H1 (cell line): ENCODE data around the gene INHBB.

Experiments used
- ATF2 ChIP-seq: IDR thresholded peaks from 2 replicates; pipeline ENCODE4 v1.6.1; 2012; ENCODE audit warnings: low read length, inconsistent platforms
- BACH1 ChIP-seq: IDR thresholded peaks from 2 replicates; pipeline ENCODE4 v1.6.1; 2012; ENCODE audit warnings: low read length, improper control_type of control experiment
- CHD2 ChIP-seq: IDR thresholded peaks from 2 replicates; pipeline ENCODE4 v1.6.1; 2012; ENCODE audit warnings: low read length, improper control_type of control experiment
- CTCF ChIP-seq, 3 experiments: IDR thresholded peaks; 1 replicate in 2 of 3; 2 replicates in 1 of 3; pipeline versions ENCODE4 v1.5.1 to v1.6.1; 2011; ENCODE audit warnings: low read length in 3 of 3, mild to moderate bottlenecking in 3 of 3, inconsistent platforms in 2 of 3, low read depth in 1 of 3, moderate library complexity in 1 of 3; ENCODE audit not compliant: insufficient read depth in 1 of 3; ENCODE audit errors: control extremely low read depth in 1 of 3
- EP300 ChIP-seq, 2 experiments: IDR thresholded peaks; 1 replicate in 1 of 2; 2 replicates in 1 of 2; pipeline ENCODE4 v1.6.1; 2011 to 2012; ENCODE audit warnings: low read depth in 2 of 2, low read length in 2 of 2, mild to moderate bottlenecking in 2 of 2, borderline replicate concordance in 1 of 2, inconsistent platforms in 1 of 2, moderate library complexity in 1 of 2
- KDM5A ChIP-seq: fragments of 200-600 bp; IDR thresholded peaks from 2 replicates; pipeline ENCODE4 v1.7.1; 2012; ENCODE audit warnings: mild to moderate bottlenecking, low read length, inconsistent platforms, mixed read lengths
- MAX ChIP-seq: IDR thresholded peaks from 2 replicates; pipeline ENCODE4 v1.6.1; 2012; ENCODE audit warnings: inconsistent platforms
- POLR2A ChIP-seq, 2 experiments: IDR thresholded peaks; 1 replicate in 1 of 2; 2 replicates in 1 of 2; pipeline ENCODE4 v1.6.1; 2011; ENCODE audit warnings: low read depth in 2 of 2, low read length in 2 of 2, mild to moderate bottlenecking in 2 of 2; ENCODE audit errors: control extremely low read depth in 1 of 2
- POLR2AphosphoS5 ChIP-seq: IDR thresholded peaks from 2 replicates; pipeline ENCODE4 v1.6.1; 2011; ENCODE audit warnings: low read depth, low read length
- RFX5 ChIP-seq: IDR thresholded peaks from 2 replicates; pipeline ENCODE4 v1.6.1; 2011; ENCODE audit warnings: low read depth, low read length, improper control_type of control experiment, borderline replicate concordance
- SIX5 ChIP-seq: IDR thresholded peaks from 2 replicates; pipeline ENCODE4 v1.6.1; 2011; ENCODE audit warnings: mild to moderate bottlenecking, low read depth, low read length
- USF2 ChIP-seq: IDR thresholded peaks from 2 replicates; pipeline ENCODE4 v1.6.1; 2011; ENCODE audit warnings: low read length, improper control_type of control experiment

- no peak for TF ChIP-seq USF2
- no peak for TF ChIP-seq BACH1
- no peak for TF ChIP-seq CTCF (IDR thresholded peaks at IDR 0.05; ENCODE audit: control extremely low read depth in 1 of 3, insufficient read depth in 1 of 3, low read depth in 1 of 3, low read length in 3 of 3)
- no peak for TF ChIP-seq ATF2
- no peak for TF ChIP-seq POLR2A (IDR thresholded peaks at IDR 0.05; ENCODE audit: control extremely low read depth in 1 of 2, low read depth in 2 of 2, low read length in 2 of 2)
- no peak for TF ChIP-seq CHD2
- TF ChIP-seq POLR2AphosphoS5 = no peak
- TF ChIP-seq RFX5 = no peak
- TF ChIP-seq EP300 (IDR thresholded peaks at IDR 0.05; ENCODE audit: borderline replicate concordance in 1 of 2, low read depth in 2 of 2, low read length in 2 of 2) = no peak
- no peak for TF ChIP-seq KDM5A
- no peak for TF ChIP-seq SIX5
- no peak for TF ChIP-seq MAX
Observed at GRCh38 chr2:120341977-120342376, 4.0 kb upstream of the INHBB start.
